ENCODE data around the gene PCSK4. TPM values are rescaled to one million over a fixed set of nuclear protein-coding genes. Genes with fewer than 3 reads are reported as not detected.

Gene PCSK4
- polyA plus RNA-seq, 4 donors, result 2.1 to 9.8 (median 5.2) TPM

DNA sequence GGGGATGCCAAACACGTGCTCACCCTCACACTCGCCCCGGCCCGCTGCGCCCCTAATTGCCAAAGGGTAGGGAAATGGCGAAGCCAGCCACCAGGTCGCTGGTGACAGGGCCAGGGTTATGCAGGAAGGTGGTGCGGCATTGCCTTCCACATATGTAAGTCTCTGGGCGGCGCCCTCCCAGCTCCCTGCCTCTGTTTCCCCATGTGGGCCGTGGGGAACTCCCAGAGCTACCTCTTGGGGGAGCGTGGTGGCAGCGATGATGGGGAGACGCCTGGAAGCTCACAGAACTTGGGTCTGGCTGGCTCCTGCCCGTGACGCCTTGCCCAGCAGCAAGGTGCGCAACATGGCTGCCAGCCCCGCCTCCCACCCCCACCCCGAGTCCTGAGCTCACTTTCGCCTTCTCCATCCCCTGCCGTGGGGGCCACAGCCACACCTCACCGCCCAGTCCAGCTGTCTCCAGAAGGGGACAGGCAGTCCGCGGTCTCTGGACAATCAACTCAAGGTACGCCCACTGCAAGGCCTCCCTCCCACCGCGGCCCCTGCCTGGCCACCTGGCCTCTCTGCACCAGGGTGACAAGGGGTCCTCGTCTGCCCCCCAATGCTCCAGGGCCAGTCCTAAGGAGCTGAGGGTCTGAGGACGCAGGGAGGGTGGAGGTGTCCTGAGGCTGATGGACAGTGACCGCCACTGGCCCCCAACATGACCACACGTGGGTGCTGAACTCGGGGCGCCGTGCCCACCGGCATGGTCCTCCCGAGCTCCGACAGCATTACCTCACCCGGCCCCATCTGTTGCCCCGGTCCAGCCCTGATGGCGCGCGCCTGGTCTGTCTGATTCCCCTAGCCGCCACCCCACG is 17.7 kb downstream of the PCSK4 start:
- no peak for DNase-seq (ENCODE audit: low read depth in 4 of 4, low spot score in 3 of 4)

DNA sequence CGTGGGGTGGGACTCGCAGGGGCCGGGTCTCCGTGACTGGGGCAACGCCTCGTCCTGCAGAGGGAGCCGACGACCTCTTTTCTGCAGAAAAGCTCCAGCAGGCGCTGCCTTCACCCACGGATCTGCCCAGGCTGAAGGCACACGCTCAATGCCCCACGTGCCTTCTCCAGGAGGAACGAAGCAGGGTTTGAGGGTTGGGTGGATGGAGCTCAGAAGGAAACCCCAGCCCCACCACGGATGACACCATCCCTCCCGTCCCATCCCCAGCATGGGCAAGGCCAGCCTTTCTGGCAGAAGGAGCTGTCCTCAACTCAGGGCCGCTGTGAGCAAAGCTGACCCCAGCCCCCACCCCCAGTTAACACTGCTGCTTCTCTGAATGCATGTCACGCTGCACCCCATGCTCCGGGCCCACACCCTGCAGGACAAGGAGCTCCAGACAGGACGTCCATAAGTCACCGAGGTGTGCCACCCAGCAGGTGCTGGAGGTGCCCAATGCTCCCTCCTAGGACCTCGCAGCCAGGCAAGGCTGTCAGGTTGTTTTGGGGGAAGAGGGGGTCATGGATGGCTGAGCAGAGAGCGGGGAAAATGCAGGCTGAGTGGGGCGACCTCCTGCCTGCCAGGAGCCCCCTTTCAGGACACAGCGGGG is 18.5 kb downstream of the PCSK4 start:
- no peak for DNase-seq (ENCODE audit: low read depth in 4 of 4, low spot score in 3 of 4)

DNA sequence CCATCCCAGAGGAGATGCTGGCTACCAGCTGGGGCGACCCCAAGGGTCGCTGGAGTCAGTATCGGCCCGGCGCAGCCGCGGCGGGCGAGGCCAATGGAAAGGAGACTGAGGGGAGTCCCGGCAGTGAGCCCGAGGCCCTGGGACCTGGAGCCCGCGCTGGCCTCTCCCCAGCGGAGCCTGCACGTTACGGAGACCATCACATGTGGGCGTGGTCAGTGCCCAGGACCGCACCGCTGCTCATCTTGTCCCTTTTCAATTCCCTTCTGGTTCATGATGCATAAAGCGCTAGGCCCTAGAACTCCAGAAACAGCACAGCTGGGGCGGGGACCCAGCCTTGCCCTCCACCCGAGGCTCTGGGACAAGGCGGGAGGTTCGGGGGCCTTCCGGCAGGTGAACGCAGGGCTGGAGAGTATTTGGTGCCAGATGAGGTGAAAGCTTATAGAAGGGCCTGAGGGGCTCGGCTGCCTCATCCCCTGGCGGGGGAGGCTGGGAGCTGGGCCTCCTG is 19.1 kb downstream of the PCSK4 start:
- no peak for DNase-seq (ENCODE audit: low read depth in 4 of 4, low spot score in 3 of 4)

DNA sequence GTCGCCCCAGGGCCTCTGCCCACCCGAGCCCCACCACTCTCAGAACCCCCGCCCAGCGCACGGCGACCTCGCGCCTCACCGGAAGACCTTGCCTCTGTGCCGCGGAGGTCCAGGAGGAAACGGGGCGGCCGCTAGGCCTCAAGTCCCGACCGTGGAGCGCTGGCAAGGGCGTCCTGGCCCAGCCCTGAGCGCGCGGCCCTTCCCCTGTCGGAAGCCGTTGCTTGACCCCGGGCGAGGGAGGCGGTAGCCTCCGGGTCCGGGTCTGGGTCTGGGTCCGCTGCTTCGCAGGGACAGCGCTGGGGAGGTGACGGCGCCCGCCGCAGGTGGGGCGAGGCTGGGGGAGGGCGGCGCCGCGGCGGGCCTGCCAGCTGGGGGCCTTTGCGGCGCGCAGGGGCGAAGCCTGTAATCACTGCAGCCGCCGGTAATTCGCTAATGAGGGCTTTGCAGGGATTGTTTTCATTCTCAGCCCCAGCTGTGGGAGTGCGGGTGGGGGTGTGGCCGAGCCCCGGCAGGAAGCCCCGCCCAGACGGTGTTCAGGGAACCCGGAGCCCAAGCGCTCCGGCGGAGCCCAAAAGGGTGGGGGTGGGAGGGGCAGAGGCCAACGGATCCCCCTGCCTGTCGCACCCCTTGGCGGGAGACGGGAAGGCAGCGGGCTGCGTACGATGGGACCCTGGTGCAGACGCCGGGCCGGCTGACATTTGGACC is 19.7 kb downstream of the PCSK4 start:
- DNase-seq (ENCODE audit: low read depth in 4 of 4, low spot score in 3 of 4), result no peak

DNA sequence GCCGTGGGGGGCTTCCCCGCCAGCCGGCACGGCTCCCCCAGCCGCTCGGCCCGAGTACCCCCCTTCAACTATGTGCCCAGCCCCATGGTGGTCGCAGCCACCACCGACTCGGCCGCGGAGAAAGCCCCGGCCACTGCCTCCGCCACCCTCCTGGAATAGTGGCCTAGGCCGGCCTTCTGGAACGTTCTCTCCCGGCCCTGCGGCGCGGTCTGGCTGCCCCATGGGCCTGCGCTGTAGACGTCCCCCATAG is 20.2 kb downstream of the PCSK4 start:
- DNase-seq (ENCODE audit: low read depth in 4 of 4, low spot score in 3 of 4), result no peak

DNA sequence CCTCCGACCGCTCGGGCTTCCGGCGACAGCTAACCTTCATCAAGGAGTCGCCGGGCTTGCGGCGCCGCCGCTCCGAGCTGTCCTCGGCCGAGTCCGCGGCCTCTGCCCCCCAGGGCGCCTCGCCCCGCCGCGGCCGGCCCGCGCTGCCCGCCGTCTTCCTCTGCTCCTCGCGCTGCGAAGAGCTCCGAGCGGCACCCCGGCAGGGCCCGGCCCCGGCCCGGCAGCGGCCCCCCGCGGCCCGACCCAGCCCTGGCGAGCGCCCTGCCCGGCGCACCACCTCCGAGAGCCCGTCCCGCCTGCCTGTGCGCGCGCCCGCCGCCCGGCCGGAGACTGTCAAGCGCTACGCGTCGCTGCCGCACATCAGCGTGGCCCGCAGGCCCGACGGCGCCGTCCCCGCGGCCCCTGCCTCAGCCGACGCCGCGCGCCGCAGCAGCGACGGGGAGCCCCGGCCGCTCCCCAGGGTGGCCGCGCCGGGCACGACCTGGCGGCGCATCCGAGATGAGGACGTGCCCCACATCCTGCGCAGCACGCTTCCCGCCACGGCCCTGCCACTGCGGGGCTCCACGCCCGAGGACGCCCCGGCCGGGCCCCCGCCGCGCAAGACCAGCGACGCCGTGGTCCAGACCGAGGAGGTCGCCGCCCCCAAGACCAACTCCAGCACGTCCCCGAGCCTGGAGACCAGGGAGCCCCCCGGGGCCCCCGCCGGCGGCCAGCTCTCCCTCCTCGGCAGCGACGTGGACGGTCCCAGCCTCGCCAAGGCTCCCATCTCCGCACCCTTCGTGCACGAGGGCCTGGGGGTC is 20.7 kb downstream of the PCSK4 start:
- no peak for DNase-seq (ENCODE audit: low read depth in 4 of 4, low spot score in 3 of 4)

DNA sequence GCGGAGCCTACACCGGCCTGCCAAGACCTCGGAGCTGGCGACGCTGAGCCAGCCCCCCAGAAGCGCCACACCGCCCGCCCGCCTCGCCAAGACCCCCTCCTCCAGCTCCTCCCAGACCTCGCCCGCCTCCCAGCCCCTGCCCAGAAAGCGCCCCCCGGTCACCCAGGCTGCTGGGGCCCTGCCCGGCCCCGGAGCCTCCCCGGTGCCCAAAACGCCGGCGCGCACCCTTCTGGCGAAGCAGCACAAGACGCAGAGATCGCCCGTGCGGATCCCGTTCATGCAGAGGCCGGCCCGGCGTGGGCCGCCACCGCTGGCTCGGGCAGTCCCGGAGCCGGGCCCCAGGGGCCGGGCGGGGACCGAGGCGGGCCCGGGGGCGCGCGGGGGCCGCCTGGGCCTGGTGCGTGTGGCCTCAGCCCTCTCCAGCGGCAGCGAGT is 21.3 kb downstream of the PCSK4 start:
- no peak for DNase-seq (ENCODE audit: low read depth in 4 of 4, low spot score in 3 of 4)

DNA sequence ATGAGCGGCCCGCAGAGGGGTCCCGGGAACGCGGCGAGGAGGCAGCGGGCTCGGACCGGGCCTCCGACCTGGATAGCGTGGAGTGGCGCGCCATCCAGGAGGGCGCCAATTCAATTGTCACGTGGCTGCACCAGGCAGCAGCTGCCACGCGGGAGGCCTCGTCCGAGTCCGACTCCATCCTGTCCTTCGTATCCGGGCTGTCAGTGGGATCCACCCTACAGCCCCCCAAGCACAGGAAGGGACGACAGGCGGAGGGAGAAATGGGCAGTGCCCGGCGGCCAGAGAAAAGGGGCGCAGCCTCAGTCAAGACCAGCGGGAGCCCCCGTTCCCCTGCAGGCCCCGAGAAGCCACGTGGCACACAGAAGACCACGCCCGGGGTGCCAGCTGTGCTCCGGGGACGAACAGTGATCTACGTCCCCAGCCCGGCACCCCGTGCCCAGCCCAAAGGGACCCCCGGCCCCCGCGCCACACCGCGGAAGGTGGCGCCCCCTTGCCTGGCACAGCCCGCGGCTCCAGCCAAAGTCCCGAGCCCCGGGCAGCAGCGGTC is 21.8 kb downstream of the PCSK4 start:
- no peak for DNase-seq (ENCODE audit: low read depth in 4 of 4, low spot score in 3 of 4)

DNA sequence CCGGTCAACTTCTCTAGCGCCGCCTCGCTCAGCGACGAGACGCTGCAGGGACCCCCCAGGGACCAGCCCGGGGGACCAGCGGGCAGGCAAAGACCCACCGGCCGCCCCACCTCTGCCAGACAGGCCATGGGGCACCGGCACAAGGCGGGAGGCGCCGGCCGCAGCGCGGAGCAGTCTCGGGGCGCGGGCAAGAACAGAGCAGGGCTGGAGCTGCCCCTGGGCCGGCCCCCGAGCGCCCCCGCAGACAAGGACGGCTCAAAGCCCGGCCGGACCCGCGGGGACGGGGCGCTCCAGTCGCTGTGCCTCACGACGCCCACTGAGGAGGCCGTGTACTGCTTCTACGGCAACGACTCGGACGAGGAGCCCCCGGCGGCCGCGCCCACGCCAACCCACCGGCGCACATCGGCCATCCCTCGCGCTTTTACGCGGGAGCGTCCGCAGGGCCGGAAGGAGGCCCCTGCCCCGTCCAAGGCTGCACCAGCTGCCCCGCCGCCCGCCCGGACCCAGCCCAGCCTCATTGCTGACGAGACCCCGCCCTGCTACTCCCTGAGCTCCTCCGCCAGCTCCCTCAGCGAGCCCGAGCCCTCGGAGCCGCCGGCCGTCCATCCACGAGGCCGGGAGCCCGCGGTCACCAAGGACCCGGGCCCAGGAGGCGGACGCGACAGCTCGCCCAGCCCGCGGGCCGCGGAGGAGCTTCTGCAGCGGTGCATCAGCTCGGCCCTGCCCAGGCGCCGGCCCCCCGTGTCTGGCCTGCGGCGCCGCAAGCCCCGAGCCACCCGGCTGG is 22.5 kb downstream of the PCSK4 start:
- DNase-seq (ENCODE audit: low read depth in 4 of 4, low spot score in 3 of 4), result no peak

DNA sequence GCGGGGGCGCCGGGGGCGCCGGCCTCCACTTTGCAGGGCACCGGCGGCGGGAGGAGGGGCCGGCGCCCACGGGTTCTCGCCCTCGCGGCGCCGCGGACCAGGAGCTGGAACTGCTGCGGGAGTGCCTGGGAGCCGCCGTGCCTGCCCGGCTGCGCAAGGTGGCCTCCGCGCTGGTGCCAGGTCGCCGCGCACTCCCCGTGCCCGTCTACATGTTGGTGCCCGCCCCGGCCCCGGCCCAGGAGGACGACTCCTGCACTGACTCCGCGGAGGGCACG is 23.0 kb downstream of the PCSK4 start:
- DNase-seq (ENCODE audit: low read depth in 4 of 4, low spot score in 3 of 4), result no peak

DNA sequence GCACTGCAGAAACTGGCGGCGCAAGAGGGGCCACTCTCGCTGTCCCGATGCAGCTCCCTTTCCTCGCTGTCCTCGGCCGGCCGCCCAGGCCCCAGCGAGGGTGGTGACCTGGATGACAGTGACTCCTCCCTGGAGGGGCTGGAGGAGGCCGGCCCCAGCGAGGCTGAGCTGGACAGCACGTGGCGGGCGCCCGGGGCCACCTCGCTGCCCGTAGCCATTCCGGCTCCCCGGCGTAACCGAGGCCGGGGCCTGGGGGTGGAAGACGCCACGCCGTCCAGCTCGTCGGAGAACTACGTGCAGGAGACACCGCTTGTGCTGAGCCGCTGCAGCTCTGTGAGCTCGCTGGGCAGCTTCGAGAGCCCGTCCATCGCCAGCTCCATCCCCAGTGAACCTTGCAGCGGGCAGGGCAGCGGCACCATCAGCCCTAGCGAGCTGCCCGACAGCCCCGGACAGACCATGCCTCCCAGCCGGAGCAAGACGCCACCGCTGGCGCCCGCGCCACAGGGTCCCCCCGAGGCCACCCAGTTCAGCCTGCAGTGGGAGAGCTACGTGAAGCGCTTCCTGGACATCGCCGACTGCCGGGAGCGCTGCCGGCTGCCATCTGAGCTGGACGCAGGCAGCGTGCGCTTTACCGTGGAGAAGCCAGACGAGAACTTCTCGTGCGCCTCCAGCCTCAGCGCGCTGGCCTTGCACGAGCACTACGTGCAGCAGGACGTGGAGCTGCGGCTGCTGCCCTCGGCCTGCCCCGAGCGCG is 23.5 kb downstream of the PCSK4 start:
- DNase-seq (ENCODE audit: low read depth in 4 of 4, low spot score in 3 of 4), result no peak

DNA sequence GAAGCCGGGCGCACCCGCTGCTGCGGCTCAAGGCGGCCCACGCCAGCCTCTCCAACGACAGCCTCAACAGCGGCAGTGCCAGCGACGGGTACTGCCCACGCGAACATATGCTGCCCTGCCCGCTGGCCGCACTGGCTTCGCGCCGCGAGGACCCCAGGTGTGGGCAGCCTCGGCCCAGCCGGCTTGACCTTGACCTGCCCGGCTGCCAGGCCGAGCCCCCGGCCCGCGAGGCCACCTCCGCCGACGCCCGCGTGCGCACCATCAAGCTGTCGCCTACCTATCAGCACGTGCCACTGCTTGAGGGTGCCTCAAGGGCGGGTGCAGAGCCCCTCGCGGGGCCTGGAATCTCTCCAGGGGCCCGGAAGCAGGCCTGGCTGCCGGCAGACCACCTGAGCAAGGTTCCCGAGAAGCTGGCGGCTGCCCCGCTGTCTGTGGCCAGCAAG is 24.1 kb downstream of the PCSK4 start:
- no peak for DNase-seq (ENCODE audit: low read depth in 4 of 4, low spot score in 3 of 4)

DNA sequence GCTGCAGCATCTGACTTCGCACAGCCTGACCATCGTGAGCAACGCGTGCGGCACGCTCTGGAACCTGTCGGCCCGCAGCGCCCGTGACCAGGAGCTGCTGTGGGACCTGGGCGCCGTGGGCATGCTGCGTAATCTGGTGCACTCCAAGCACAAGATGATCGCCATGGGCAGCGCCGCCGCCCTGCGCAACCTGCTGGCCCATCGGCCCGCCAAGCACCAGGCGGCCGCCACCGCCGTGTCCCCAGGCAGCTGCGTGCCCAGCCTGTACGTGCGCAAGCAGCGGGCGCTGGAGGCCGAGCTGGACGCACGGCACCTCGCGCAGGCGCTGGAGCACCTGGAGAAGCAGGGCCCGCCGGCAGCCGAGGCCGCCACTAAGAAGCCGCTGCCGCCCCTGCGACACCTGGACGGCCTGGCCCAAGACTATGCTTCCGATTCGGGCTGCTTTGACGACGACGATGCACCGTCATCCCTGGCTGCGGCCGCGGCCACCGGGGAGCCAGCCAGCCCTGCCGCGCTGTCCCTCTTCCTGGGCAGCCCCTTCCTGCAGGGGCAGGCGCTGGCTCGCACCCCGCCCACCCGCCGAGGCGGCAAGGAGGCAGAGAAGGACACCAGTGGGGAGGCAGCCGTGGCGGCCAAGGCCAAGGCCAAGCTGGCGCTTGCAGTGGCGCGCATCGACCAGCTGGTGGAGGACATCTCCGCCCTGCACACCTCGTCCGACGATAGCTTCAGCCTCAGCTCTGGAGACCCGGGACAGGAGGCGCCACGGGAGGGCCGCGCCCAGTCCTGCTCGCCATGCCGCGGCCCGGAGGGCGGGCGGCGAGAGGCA is 24.7 kb downstream of the PCSK4 start:
- no peak for DNase-seq (ENCODE audit: low read depth in 4 of 4, low spot score in 3 of 4)

DNA sequence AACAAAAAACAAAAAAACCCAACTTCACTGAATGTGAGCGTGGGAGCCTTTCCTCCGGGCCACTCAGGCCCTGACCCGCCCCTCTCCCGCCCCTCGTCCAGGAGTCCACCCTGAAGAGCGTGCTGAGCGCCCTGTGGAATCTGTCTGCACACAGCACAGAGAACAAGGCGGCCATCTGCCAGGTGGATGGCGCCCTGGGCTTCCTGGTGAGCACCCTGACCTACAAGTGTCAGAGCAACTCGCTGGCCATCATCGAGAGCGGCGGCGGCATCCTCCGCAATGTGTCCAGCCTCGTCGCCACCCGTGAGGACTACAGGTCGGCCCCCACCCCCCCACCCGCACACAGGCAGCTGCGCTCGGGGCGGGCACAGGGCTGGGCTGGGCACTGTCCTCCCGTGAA is 28.3 kb downstream of the PCSK4 start:
- DNase-seq (ENCODE audit: low read depth in 4 of 4, low spot score in 3 of 4), result no peak

DNA sequence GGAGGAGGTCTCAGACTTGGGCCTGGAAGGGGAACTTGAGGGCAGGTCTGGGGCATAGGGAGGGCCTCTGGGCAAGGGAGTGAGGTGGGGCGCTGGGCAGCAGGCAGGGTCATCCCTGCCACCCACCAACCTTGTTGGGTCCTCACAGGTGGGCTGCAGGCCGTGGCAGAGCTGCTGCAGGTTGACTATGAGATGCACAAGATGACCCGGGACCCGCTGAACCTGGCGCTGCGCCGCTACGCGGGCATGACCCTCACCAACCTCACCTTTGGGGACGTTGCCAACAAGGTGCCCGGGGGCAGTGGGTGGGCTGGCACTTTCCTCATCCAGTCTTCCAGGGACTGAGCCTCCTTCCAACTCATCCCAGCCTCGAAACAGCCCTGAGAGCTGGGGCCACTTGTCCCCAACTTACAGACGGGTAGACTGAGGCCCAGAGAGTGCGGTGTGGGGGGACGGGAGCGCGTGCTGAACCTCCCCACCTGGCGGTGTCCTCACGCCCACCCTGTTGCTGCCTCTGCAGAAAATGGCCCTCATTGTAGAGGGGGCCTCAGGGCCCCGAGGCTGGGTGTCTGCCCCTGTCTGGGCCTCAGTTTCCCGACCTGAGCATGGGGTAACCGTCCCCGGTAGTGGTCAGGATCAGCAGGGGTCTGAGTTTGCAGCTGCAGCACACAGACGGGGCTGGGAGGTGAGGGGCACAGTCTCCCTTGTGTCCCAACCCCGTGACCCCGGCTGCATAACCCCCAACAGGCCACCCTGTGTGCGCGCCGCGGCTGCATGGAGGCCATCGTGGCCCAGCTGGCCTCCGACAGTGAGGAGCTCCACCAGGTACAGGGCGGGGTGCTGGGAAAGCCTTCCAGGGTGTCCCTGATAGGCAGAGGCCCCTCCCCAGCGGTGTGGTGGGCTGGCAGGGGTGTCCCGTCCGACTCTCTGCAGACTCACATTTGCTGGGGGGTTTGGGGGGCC is 29.8 kb downstream of the PCSK4 start:
- no peak for DNase-seq (ENCODE audit: low read depth in 4 of 4, low spot score in 3 of 4)

DNA sequence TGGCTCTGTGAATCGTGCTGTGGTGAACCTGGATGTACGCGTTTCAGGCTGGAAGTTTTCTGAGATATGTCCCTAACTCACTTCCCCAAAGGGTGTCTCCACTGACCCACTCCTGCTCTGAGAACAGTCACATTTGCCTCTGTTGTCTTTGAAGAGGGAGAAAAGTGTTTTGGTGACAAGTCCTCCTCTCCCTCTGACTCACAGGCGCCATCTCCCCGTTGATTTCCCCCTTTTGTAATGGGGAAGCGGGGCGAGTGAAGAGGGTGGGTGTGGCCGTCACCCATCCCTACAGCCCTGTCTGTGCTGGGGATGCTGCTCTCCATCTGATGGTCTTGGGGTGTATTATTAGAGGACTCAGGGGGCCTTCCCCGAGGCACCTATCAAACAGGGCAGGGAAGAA is 30.7 kb downstream of the PCSK4 start:
- DNase-seq (ENCODE audit: low read depth in 4 of 4, low spot score in 3 of 4), result no peak

DNA sequence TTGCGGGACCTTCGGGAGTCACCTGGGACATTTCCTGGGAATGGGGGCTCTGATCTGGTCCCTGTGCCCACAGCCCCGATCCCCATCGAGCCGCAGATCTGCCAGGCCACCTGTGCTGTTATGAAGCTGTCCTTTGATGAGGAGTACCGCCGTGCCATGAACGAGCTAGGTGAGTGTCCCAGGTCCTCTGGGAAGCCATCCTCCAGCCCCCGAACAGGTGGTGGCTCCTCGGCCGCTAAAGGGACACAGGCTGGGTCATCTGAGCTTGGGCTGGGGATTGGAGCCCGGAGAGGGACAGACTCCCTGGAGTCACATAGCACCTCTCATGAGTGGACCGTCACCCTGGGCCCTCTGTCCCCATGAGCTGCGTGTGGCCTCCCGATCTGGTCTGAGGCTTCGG is 32.3 kb downstream of the PCSK4 start:
- DNase-seq (ENCODE audit: low read depth in 4 of 4, low spot score in 3 of 4), result no peak

Data from left renal pelvis (tissue), 4 donors.